Ishikawa (cell line): ENCODE results near the gene AGER.

Experiments used
- CEBPB ChIP-seq: IDR thresholded peaks from 2 replicates; pipeline ENCODE4 v1.6.1; 2012
- CREB1 ChIP-seq: IDR thresholded peaks from 2 replicates; pipeline ENCODE4 v1.6.1; 2012; ENCODE audit warnings: low read depth
- EGR1 ChIP-seq: IDR thresholded peaks from 2 replicates; pipeline ENCODE4 v1.6.1; 2012
- EP300 ChIP-seq: IDR thresholded peaks from 2 replicates; pipeline ENCODE4 v1.6.1; 2012; ENCODE audit warnings: borderline replicate concordance
- FOXM1 ChIP-seq: IDR thresholded peaks from 2 replicates; pipeline ENCODE4 v1.6.1; 2012; ENCODE audit warnings: low read depth, borderline replicate concordance
- MAX ChIP-seq: IDR thresholded peaks from 2 replicates; pipeline ENCODE4 v1.6.1; 2012
- NFIC ChIP-seq: IDR thresholded peaks from 2 replicates; pipeline ENCODE4 v1.6.1; 2012
- RAD21 ChIP-seq: IDR thresholded peaks from 2 replicates; pipeline ENCODE4 v1.6.1; 2012; ENCODE audit warnings: low read depth
- REST ChIP-seq: IDR thresholded peaks from 2 replicates; pipeline ENCODE4 v1.6.1; 2012; ENCODE audit warnings: low read depth, mild to moderate bottlenecking
- TAF1 ChIP-seq: IDR thresholded peaks from 2 replicates; pipeline ENCODE4 v1.6.1; 2012; ENCODE audit warnings: low read depth, mild to moderate bottlenecking
- TCF12 ChIP-seq: IDR thresholded peaks from 2 replicates; pipeline ENCODE4 v1.6.1; 2012; ENCODE audit warnings: low read depth
- TEAD4 ChIP-seq: IDR thresholded peaks from 2 replicates; pipeline ENCODE4 v1.6.1; 2012
- USF1 ChIP-seq: IDR thresholded peaks from 2 replicates; pipeline ENCODE4 v1.6.1; 2012
- YY1 ChIP-seq: IDR thresholded peaks from 2 replicates; pipeline ENCODE4 v1.6.1; 2012; ENCODE audit warnings: low read depth
- ZBTB7A ChIP-seq: IDR thresholded peaks from 2 replicates; pipeline ENCODE4 v1.6.1; 2012; ENCODE audit warnings: low read depth

The AGER gene

GRCh38 chr6:32214126-32214525 lies 30.1 kb upstream of the AGER start:
- no peak for TF ChIP-seq RAD21
- TF ChIP-seq TEAD4: no peak
- no peak for TF ChIP-seq FOXM1
- TF ChIP-seq EGR1: no peak
- no peak for TF ChIP-seq EP300
- no peak for TF ChIP-seq TCF12
- no peak for TF ChIP-seq YY1
- TF ChIP-seq TAF1: no peak
- no peak for TF ChIP-seq CEBPB
- no peak for TF ChIP-seq CREB1
- no peak for TF ChIP-seq NFIC
- no peak for TF ChIP-seq REST
- no peak for TF ChIP-seq MAX
- no peak for TF ChIP-seq USF1
- TF ChIP-seq ZBTB7A: no peak

- TF ChIP-seq TEAD4 (no peak), EGR1 (no peak), TAF1 (no peak), NFIC (no peak), EP300 (no peak), REST (no peak), YY1 (no peak), CREB1 (no peak), CEBPB (no peak), USF1 (no peak), TCF12 (no peak), ZBTB7A (no peak), RAD21 (no peak), FOXM1 (no peak), MAX (no peak)
Observed at GRCh38 chr6:32213649-32214048, 29.6 kb upstream of the AGER start.

- TF ChIP-seq TAF1 (no peak), YY1 (no peak), RAD21 (no peak), USF1 (no peak), EGR1 (no peak), MAX (no peak), CEBPB (peak; percentile 14; the same call in 1 of the 2 replicates)
Observed at GRCh38 chr6:32212076-32212760, 28.2 kb upstream of the AGER start.

GRCh38 chr6:32210191-32210601 lies 26.1 kb upstream of the AGER start:
- TF ChIP-seq FOXM1 (no peak), RAD21 (no peak), EP300 (no peak), NFIC (no peak), USF1 (no peak), CREB1 (no peak), TCF12 (no peak)

GRCh38 chr6:32208996-32209395 lies 24.9 kb upstream of the AGER start:
- TF ChIP-seq YY1 (no peak), TCF12 (no peak), FOXM1 (no peak), MAX (no peak), EP300 (no peak), CREB1 (no peak), CEBPB (no peak)
